ENCODE results near the gene VEPH1. TPM values are rescaled to one million over a fixed set of nuclear protein-coding genes. Genes with fewer than 3 reads are reported as not detected.

VEPH1 gene
- polyA plus RNA-seq, 1 donor (not counting 4 experiments of a cell fraction or from before 2014, with no cell fraction given), result 0.21 TPM

DNA sequence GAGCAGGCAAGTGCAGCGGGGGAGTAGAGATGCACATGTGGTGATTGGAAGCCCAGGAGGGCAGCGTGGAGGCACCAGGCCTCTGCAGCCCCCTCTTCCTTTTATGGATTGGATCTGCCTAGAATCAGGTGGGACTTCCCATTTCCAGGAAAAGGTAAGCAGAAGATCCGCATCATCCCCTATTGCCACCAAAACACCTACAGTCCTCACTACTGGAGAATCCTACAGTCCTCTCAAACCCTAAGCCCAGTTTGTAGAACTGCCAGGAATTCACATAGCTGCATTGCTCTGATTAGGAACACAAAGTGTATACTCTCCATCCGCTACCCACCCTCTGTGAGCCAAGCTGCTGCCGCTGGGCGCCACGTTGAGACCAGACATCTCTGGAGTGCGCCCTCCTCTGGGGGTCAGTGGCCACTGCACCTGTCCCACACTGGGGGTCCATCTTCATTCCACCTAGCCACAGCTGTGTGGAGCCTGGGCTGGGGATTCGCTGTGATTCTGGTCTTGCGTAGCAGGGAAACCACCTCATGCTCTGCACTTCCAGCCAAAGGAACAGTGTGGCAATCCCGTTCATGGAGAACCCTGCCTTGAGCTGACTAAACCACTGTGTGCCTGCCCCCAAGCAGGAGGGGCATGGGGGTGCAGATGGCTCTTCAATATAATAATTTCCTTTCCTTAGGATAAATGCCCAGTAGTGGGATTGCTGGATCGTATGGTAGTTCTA lies 155.5 kb downstream of the VEPH1 start:
- no peaks in the 10 kb centered on the region for H3K27me3 ChIP-seq (ENCODE audit: control insufficient read depth, extremely low read depth, insufficient read depth, low read length)
- H3K79me2 ChIP-seq (ENCODE audit: control insufficient read depth, insufficient read depth, low read length), result no peaks in the 10 kb centered on the region
- H3K9me3 ChIP-seq (ENCODE audit: control insufficient read depth, low read depth, low read length), result no peaks in the 10 kb centered on the region
- H3K4me1 ChIP-seq (ENCODE audit: control insufficient read depth, extremely low read depth, insufficient read depth, low read length), result no peaks in the 10 kb centered on the region
- no peaks in the 10 kb centered on the region for H3K36me3 ChIP-seq (ENCODE audit: control insufficient read depth in 2 of 2, extremely low read depth in 1 of 2, insufficient read depth in 2 of 2, low read length in 2 of 2)
- H3K4me2 ChIP-seq (ENCODE audit: control insufficient read depth, extremely low read depth, insufficient read depth, low read depth, low read length), result no peak overlapping the region
- H4K20me1 ChIP-seq (ENCODE audit: control insufficient read depth, extremely low read depth, insufficient read depth, low read length), result no peaks in the 10 kb centered on the region
- DNase-seq (ENCODE audit: low read depth, low spot score) (no peak), FAIRE-seq (peak; percentile 32)
- no peaks in the 10 kb centered on the region for H3K9me1 ChIP-seq (ENCODE audit: control insufficient read depth, extremely low read depth, insufficient read depth, low read length)
- no peak overlapping the region for H3K9ac ChIP-seq (ENCODE audit: control insufficient read depth, extremely low read depth, insufficient read depth, low read length)
- dilution Hi-C loops (cut with MboI; ENCODE audit: extremely low pct_ligation_motif_present, low sequenced_read_pairs), result no loop called here
- no peak overlapping the region for H3K27ac ChIP-seq (ENCODE audit: control insufficient read depth, insufficient read depth, low read length)
- H2AFZ ChIP-seq (ENCODE audit: control insufficient read depth, low read length), result no peak overlapping the region
- no peak overlapping the region for H3K4me3 ChIP-seq (ENCODE audit: control insufficient read depth in 2 of 3, extremely low read depth in 1 of 3, insufficient read depth in 2 of 3, low read depth in 1 of 3, low read length in 3 of 3)
- no peak for TF ChIP-seq EZH2 (IDR thresholded peaks at IDR 0.05; ENCODE audit: low read length)
- peak in 1 of 3 experiments; percentile 36 for TF ChIP-seq CTCF (optimal IDR thresholded peaks at IDR 0.05 in 1 of 3, IDR thresholded peaks at IDR 0.05 in 1 of 3, conservative IDR thresholded peaks at IDR 0.05 in 1 of 3; ENCODE audit: extremely low read depth in 1 of 3, insufficient read depth in 2 of 3, low read length in 3 of 3)

- Histone ChIP-seq H3K9ac (ENCODE audit: control insufficient read depth, extremely low read depth, insufficient read depth, low read length) (no peak overlapping the region), H3K9me3 (ENCODE audit: control insufficient read depth, low read depth, low read length) (no peaks in the 10 kb centered on the region), H3K4me1 (ENCODE audit: control insufficient read depth, extremely low read depth, insufficient read depth, low read length) (no peaks in the 10 kb centered on the region), H3K9me1 (ENCODE audit: control insufficient read depth, extremely low read depth, insufficient read depth, low read length) (no peaks in the 10 kb centered on the region), H3K27ac (ENCODE audit: control insufficient read depth, insufficient read depth, low read length) (no peak overlapping the region), H3K27me3 (ENCODE audit: control insufficient read depth, extremely low read depth, insufficient read depth, low read length) (no peaks in the 10 kb centered on the region), H4K20me1 (ENCODE audit: control insufficient read depth, extremely low read depth, insufficient read depth, low read length) (no peaks in the 10 kb centered on the region), H3K4me2 (ENCODE audit: control insufficient read depth, extremely low read depth, insufficient read depth, low read depth, low read length) (no peak overlapping the region), H2AFZ (ENCODE audit: control insufficient read depth, low read length) (no peak overlapping the region), H3K4me3 (ENCODE audit: control insufficient read depth in 2 of 3, extremely low read depth in 1 of 3, insufficient read depth in 2 of 3, low read depth in 1 of 3, low read length in 3 of 3) (no peak overlapping the region), H3K79me2 (ENCODE audit: control insufficient read depth, insufficient read depth, low read length) (no peaks in the 10 kb centered on the region), H3K36me3 (ENCODE audit: control insufficient read depth in 2 of 2, extremely low read depth in 1 of 2, insufficient read depth in 2 of 2, low read length in 2 of 2) (no peaks in the 10 kb centered on the region)
- FAIRE-seq (no peak), DNase-seq (ENCODE audit: low read depth, low spot score) (no peak)
- no peak for TF ChIP-seq CTCF (optimal IDR thresholded peaks at IDR 0.05 in 1 of 3, IDR thresholded peaks at IDR 0.05 in 1 of 3, conservative IDR thresholded peaks at IDR 0.05 in 1 of 3; ENCODE audit: extremely low read depth in 1 of 3, insufficient read depth in 2 of 3, low read length in 3 of 3)
- no peak for TF ChIP-seq EZH2 (IDR thresholded peaks at IDR 0.05; ENCODE audit: low read length)
- dilution Hi-C loops (cut with MboI; ENCODE audit: extremely low pct_ligation_motif_present, low sequenced_read_pairs), result no loop called here
Measured at GRCh38 chr3:157336252-157337009, 166.8 kb downstream of the VEPH1 start.
